Measurements from ENCODE around the gene PLCB3. TPM values are rescaled to one million over a fixed set of nuclear protein-coding genes. Genes with fewer than 3 reads are reported as not detected.

The PLCB3 gene
- total RNA-seq, 3 donors from 2014 or later, result 6.2 to 8.2 (median 6.4) TPM

- H3K4me1 Mint-ChIP-seq (ENCODE audit: low read depth), result peaks cover 20% of the 10 kb centered on the region
- H3K27me3 Mint-ChIP-seq (ENCODE audit: low read depth), result peaks cover 82% of the 10 kb centered on the region
- no peak overlapping the region for H3K4me3 Mint-ChIP-seq
- no peak for DNase-seq
- H3K36me3 Mint-ChIP-seq (ENCODE audit: insufficient read depth), result no peaks in the 10 kb centered on the region
- H3K9me3 Mint-ChIP-seq, result no peaks in the 10 kb centered on the region
- ATAC-seq, result no peak
Measured at GRCh38 chr11:64296830-64297698, 45.7 kb downstream of the PLCB3 start.

DNA sequence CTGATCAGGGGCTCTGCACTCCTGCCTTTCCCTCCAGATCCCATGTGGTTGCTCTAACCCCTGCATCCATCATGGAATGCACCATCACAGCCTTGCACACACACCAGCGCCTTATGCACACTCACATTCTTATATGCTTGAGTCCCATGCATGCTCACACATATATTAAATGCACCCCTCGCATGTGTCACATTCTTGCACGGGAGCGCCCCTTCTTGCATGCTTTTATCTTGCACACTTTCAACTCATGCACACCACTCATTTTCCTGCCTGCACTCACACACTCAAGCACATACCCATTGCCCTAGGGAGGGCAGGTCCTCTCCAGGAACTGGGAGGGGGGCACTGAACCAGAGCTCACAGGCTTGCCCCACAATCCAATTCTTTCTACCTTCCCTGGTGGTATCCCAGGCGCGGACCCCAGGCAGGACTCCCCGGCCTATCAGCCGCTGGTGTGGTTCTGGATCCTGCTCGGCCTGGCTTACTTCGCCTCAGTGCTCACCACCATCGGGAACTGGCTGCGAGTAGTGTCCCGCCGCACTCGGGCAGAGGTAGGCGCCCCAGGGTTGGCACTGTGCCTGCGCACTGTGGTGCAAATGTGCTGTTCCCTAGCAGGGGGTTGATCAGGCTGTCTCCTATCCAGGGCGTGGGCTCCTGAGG, 46.5 kb downstream of the PLCB3 start:
- Mint-ChIP-seq H3K4me1 (ENCODE audit: low read depth) (peaks cover 20% of the 10 kb centered on the region), H3K36me3 (ENCODE audit: insufficient read depth) (no peaks in the 10 kb centered on the region), H3K9me3 (no peaks in the 10 kb centered on the region), H3K27me3 (ENCODE audit: low read depth) (peaks cover 79% of the 10 kb centered on the region), H3K4me3 (no peak overlapping the region)
- ATAC-seq, result no peak
- no peak for DNase-seq

DNA sequence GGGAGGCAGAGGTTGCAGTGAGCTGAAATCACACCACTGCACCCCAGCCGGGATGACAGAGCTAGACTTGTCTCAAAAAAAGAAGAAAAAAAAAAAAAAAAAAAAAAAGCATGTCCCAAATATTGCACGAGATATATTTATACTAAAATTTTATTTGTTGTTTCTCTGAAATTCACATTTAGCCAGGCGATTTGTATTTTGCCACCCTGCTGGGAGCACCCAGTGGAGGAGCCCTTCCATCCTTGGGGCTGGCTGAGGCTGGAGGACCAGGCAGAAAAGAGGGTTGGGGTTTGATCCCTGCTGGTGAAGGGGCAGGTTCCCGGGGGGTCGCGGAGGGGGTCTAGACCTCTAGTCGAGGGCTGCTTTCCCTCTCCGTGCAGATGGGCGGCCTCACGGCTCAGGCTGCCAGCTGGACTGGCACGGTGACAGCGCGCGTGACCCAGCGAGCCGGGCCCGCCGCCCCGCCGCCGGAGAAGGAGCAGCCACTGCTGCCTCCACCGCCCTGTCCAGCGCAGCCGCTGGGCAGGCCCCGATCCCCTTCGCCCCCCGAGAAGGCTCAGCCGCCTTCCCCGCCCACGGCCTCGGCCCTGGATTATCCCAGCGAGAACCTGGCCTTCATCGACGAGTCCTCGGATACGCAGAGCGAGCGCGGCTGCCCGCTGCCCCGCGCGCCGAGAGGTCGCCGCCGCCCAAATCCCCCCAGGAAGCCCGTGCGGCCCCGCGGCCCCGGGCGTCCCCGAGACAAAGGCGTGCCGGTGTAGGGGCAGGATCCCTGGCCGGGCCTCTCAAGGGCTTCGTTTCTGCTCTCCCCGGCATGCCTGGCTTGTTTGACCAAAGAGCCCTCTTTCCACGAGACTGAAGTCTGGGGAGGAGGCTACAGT, 47.9 kb downstream of the PLCB3 start:
- Mint-ChIP-seq H3K27me3 (ENCODE audit: low read depth) (peaks cover 65% of the 10 kb centered on the region), H3K4me1 (ENCODE audit: low read depth) (peaks cover 24% of the 10 kb centered on the region), H3K4me3 (peak overlapping the region; percentile 13), H3K9me3 (no peaks in the 10 kb centered on the region), H3K36me3 (ENCODE audit: insufficient read depth) (no peaks in the 10 kb centered on the region)
- ATAC-seq, result no peak
- no peak for DNase-seq

GRCh38 chr11:64299847-64300648, 48.7 kb downstream of the PLCB3 start, which contains the start of gene CATSPERZ:
Gene CATSPERZ (plus strand): TSS chr11:64300358. CDS start chr11:64300411, 53 bp downstream.
- ATAC-seq (no peak), DNase-seq (no peak)
- Mint-ChIP-seq H3K36me3 (ENCODE audit: insufficient read depth) (no peaks in the 10 kb centered on the region), H3K9me3 (no peaks in the 10 kb centered on the region), H3K4me3 (peak within 1 kb of the TSS; percentile 66), H3K27me3 (ENCODE audit: low read depth) (peaks cover 59% of the 10 kb centered on the region), H3K4me1 (ENCODE audit: low read depth) (peaks cover 28% of the 10 kb centered on the region)

DNA sequence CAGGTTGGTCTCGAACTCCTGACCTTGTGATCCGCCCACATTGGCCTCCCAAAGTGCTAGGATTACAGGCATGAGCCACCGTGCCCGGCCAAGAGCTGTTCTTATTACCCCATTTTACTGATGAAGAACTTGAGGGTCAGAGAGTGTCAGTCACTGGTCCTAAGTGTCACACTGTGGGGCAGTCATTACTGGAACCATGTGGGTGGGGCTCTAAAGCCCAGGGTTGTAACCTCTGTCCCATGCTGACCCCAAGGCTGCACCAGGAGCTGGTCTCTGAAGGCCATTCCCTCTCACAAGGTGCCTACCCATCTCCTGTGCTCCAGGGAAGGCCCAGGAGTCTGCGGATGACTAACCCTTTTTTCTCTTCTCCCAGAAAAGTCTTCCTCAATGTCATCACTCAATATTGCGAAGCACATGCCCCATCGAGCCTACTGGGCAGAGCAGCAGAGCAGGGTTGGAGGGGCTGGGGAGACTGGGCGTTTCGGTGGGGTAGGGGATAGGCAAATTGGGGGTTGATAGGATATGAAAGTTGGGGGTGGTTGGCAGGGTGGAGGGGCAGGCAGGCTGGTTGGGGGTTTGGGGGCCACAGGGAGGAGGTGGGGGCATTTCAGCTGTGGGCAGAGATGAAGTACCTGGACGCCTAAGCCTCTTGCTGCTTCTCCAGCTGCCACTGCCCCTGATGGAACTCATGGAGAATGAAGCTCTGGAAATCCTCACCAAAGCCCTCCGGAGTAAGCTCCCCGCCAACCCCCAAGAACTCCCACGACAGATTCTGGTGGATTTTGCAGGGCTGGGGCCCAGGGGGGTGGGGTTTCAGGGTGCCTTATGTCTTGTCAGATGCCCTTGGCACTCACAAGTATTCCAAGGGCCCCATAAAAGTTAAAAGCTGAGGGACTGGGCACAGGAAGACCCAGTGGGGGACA, 52.0 kb downstream of the PLCB3 start:
- H3K4me3 Mint-ChIP-seq, result no peak overlapping the region
- ATAC-seq (no peak), DNase-seq (no peak)
- peaks cover 33% of the 10 kb centered on the region for H3K4me1 Mint-ChIP-seq (ENCODE audit: low read depth)
- H3K9me3 Mint-ChIP-seq, result no peaks in the 10 kb centered on the region
- peaks cover 7% of the 10 kb centered on the region for H3K36me3 Mint-ChIP-seq (ENCODE audit: insufficient read depth)
- H3K27me3 Mint-ChIP-seq (ENCODE audit: low read depth), result peaks cover 27% of the 10 kb centered on the region

- Mint-ChIP-seq H3K36me3 (ENCODE audit: insufficient read depth) (peaks cover 7% of the 10 kb centered on the region), H3K27me3 (ENCODE audit: low read depth) (peaks cover 21% of the 10 kb centered on the region), H3K9me3 (no peaks in the 10 kb centered on the region), H3K4me3 (peak overlapping the region; percentile 88), H3K4me1 (ENCODE audit: low read depth) (peaks cover 33% of the 10 kb centered on the region)
- ATAC-seq, result no peak
- no peak for DNase-seq
Measured at GRCh38 chr11:64304032-64304315, 52.6 kb downstream of the PLCB3 start.

GRCh38 chr11:64304316-64305072, 53.2 kb downstream of the PLCB3 start:
- Mint-ChIP-seq H3K4me1 (ENCODE audit: low read depth) (peaks cover 33% of the 10 kb centered on the region), H3K27me3 (ENCODE audit: low read depth) (peaks cover 19% of the 10 kb centered on the region), H3K9me3 (no peaks in the 10 kb centered on the region), H3K4me3 (peak overlapping the region; percentile 88), H3K36me3 (ENCODE audit: insufficient read depth) (peaks cover 7% of the 10 kb centered on the region)
- ATAC-seq, result peak; percentile 35 to 37
- peak; percentile 96 for DNase-seq

DNA sequence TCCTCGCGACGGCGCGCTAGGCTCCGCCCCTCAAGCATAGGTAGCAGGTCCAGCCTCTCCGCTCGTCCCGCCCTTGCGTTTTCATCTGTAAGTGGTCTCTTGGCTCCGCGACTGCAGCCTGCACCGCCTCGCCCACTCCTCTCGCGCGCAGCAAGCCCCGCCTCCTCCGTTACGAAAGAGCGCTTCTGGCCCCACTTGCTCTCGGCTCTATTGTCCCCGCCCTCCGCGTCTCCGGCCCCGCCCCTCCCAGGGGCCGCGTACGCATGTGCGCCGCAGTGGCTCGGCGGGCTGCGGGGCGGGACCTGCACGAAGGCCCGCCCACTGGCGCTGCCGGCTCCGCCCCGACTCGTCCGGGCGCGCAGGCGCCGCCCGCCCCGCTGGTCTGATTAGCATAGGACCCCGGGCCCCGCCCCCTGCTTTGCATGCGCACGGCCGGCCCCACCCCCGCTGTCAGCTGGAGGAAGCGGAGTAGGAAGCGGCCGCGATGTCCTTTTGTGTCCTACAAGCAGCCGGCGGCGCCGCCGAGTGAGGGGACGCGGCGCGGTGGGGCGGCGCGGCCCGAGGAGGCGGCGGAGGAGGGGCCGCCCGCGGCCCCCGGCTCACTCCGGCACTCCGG, 53.9 kb downstream of the PLCB3 start, which contains the start of gene ESRRA:
Gene ESRRA (plus strand): TSS at position 450 of the 616 bp plus-strand sequence. CDS start 1,656 bp downstream, outside the sequence.
- DNase-seq, result peak; percentile 100
- H3K4me1 Mint-ChIP-seq (ENCODE audit: low read depth), result peaks cover 31% of the 10 kb centered on the region
- peaks cover 12% of the 10 kb centered on the region for H3K27me3 Mint-ChIP-seq (ENCODE audit: low read depth)
- no peaks in the 10 kb centered on the region for H3K9me3 Mint-ChIP-seq
- H3K4me3 Mint-ChIP-seq, result peak within 1 kb of the TSS; percentile 99
- H3K36me3 Mint-ChIP-seq (ENCODE audit: insufficient read depth), result peaks cover 7% of the 10 kb centered on the region
- ATAC-seq, result peak; percentile 78 to 80

- ATAC-seq (peak; percentile 17 to 19), DNase-seq (peak; percentile 70)
- peaks cover 25% of the 10 kb centered on the region for H3K4me1 Mint-ChIP-seq (ENCODE audit: low read depth)
- no peaks in the 10 kb centered on the region for H3K9me3 Mint-ChIP-seq
- peak overlapping the region; percentile 99 for H3K4me3 Mint-ChIP-seq
- H3K27me3 Mint-ChIP-seq (ENCODE audit: low read depth), result peaks cover 5% of the 10 kb centered on the region
- H3K36me3 Mint-ChIP-seq (ENCODE audit: insufficient read depth), result peaks cover 7% of the 10 kb centered on the region
Measured at GRCh38 chr11:64305691-64306562, 54.6 kb downstream of the PLCB3 start.

DNA sequence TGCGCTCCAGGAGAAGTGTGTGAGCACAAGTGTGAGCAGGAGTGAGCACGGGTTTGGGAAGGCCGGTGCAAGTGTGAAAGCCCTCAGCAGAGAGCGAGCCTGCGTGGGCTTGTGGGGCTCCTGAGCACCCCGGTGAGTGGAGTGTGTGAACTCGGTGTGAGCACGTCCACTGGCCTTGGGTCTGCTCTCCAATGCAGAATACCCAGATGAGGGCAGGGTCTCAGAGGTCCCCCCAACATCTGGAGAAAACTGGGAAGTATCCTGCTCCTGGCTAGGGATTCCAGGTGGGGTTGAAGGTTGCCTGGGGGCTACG, 55.2 kb downstream of the PLCB3 start:
- Mint-ChIP-seq H3K4me1 (ENCODE audit: low read depth) (peaks cover 26% of the 10 kb centered on the region), H3K36me3 (ENCODE audit: insufficient read depth) (peaks cover 7% of the 10 kb centered on the region), H3K9me3 (no peaks in the 10 kb centered on the region), H3K4me3 (peak overlapping the region; percentile 99), H3K27me3 (ENCODE audit: low read depth) (peaks cover 4% of the 10 kb centered on the region)
- ATAC-seq (no peak), DNase-seq (no peak)

- ATAC-seq, result no peak
- DNase-seq, result no peak
- Mint-ChIP-seq H3K36me3 (ENCODE audit: insufficient read depth) (peaks cover 7% of the 10 kb centered on the region), H3K4me1 (ENCODE audit: low read depth) (peaks cover 26% of the 10 kb centered on the region), H3K27me3 (ENCODE audit: low read depth) (peaks cover under 1% of the 10 kb centered on the region), H3K4me3 (peak overlapping the region; percentile 99), H3K9me3 (no peaks in the 10 kb centered on the region)
Measured at GRCh38 chr11:64306876-64307622, 55.7 kb downstream of the PLCB3 start.
